K562 (cell line): ENCODE data around the gene FAM3C. TPM values are rescaled to one million over a fixed set of nuclear protein-coding genes. Genes with fewer than 3 reads are reported as not detected.

ENCODE experiments used
- ATAC-seq: fragments of 200-7000 bp; cut with Tn5 transposase; 3 replicates; pipeline ENCODE4 v1.9.1; 2020; ENCODE audit warnings: moderate library complexity
- BruUV-seq: library from RNA; stranded (reverse); fragments of 400-500 nt; replicated peaks from 2 replicates; lab custom pipeline; 2021; lab: Mats Ljungman, UMichigan
- CTCF ChIA-PET: fragments of 300-600 bp; formaldehyde crosslinking; extraction: SDS; loops from one replicate; lab custom pipeline; 2021; ENCODE audit warnings: low intra/inter-chr PET ratio; lab: Yijun Ruan, JAX
- POLR2A ChIA-PET: fragments of 300-600, 350-650 bp; sonication (Branson Sonifier 250); formaldehyde crosslinking; extraction: SDS; loops from one replicate; lab custom pipeline; 2021; ENCODE audit warnings: antibody characterized with exemption, inconsistent platforms; lab: Yijun Ruan, JAX
- DNase-seq, 4 experiments: peaks; one replicate each; pipeline versions ENCODE4 v3.0.0 to v3.0.0-alpha.2; 2011 to 2018; ENCODE audit warnings: low spot score in 3 of 4, mixed read lengths in 3 of 4; ENCODE audit errors: extremely low read depth in 1 of 4
- FAIRE-seq: peaks from 2 replicates; lab custom pipeline; 2011; peaks lifted over from hg19 to GRCh38; lab: Jason Lieb, UNC
- H2AFZ ChIP-seq: 2 replicates; pipeline ENCODE4 v1.6.0; 2011; ENCODE audit warnings: low read depth, low read length, control low read depth, inconsistent platforms
- H3K27ac ChIP-seq: fragments of 200-600 bp; 3 replicates; pipeline ENCODE4 v1.8.0; 2011; ENCODE audit warnings: low read depth, mild to moderate bottlenecking, control low read depth, inconsistent platforms, low read length, moderate library complexity, mixed read lengths; ENCODE audit errors: extremely low read depth
- H3K27me3 ChIP-seq, 2 experiments: fragments of 300-600 bp in 1 of 2; 2 replicates in 1 of 2; 3 replicates in 1 of 2; pipeline versions ENCODE4 v1.6.0 to v1.8.0; 2011; ENCODE audit warnings: inconsistent platforms in 2 of 2, low read length in 2 of 2, mild to moderate bottlenecking in 1 of 2, mixed read lengths in 1 of 2, moderate library complexity in 1 of 2; ENCODE audit not compliant: control insufficient read depth in 2 of 2, insufficient read depth in 2 of 2
- H3K36me3 ChIP-seq: fragments of 300-600 bp; 3 replicates; pipeline ENCODE4 v1.8.0; 2011; ENCODE audit warnings: mild to moderate bottlenecking, low read length, inconsistent platforms; ENCODE audit not compliant: control insufficient read depth, insufficient read depth
- H3K4me1 ChIP-seq, 2 experiments: fragments of 200-600 bp in 1 of 2; replicated peaks in 1 of 2; 2 replicates in 1 of 2; 3 replicates in 1 of 2; pipeline versions ENCODE4 v1.5.1 to v1.8.0; 2011; ENCODE audit warnings: inconsistent platforms in 2 of 2, low read length in 2 of 2, mild to moderate bottlenecking in 1 of 2, mixed read lengths in 1 of 2, moderate library complexity in 1 of 2; ENCODE audit not compliant: control insufficient read depth in 2 of 2, insufficient read depth in 2 of 2
- H3K4me2 ChIP-seq: 2 replicates; pipeline ENCODE4 v1.6.1; 2011; ENCODE audit warnings: low read length, control low read depth, inconsistent platforms, mixed read lengths; ENCODE audit not compliant: insufficient read depth
- H3K4me3 ChIP-seq: fragments of 200-600 bp; sonication (generic), shearing (Covaris generic); 2 replicates; pipeline ENCODE4 v1.5.1; 2016; ENCODE audit warnings: control low read depth, inconsistent platforms
- H3K79me2 ChIP-seq: fragments of 200-600 bp; 3 replicates; pipeline ENCODE4 v1.8.0; 2011; ENCODE audit warnings: low read length, inconsistent platforms; ENCODE audit not compliant: control insufficient read depth, insufficient read depth
- H3K9ac ChIP-seq, 2 experiments: 2 replicates each; pipeline versions ENCODE4 v1.6.0 to v1.6.1; 2011; ENCODE audit warnings: low read depth in 2 of 2, low read length in 2 of 2, control low read depth in 1 of 2, inconsistent platforms in 1 of 2, mild to moderate bottlenecking in 1 of 2, mixed read lengths in 1 of 2; ENCODE audit not compliant: insufficient read depth in 1 of 2
- H3K9me1 ChIP-seq: one replicate; pipeline ENCODE4 v1.6.0; 2011; ENCODE audit warnings: inconsistent platforms, mild to moderate bottlenecking, low read length, moderate library complexity; ENCODE audit not compliant: control insufficient read depth, insufficient read depth
- H3K9me3 ChIP-seq: replicated peaks from 2 replicates; pipeline ENCODE4 v1.5.1; 2011; ENCODE audit warnings: low read depth, low read length, inconsistent platforms; ENCODE audit not compliant: control insufficient read depth, insufficient read depth
- H4K20me1 ChIP-seq: replicated peaks from 2 replicates; pipeline ENCODE4 v1.6.1; 2011; ENCODE audit warnings: low read length, inconsistent platforms, mixed read lengths; ENCODE audit not compliant: control insufficient read depth, insufficient read depth
- ARID2 ChIP-seq: fragments of 450-650 bp; IDR thresholded peaks from 2 replicates; pipeline ENCODE4 v1.6.1; 2017; ENCODE audit warnings: antibody characterized with exemption, mild to moderate bottlenecking
- FOXJ3 ChIP-seq: sonication (generic); formaldehyde crosslinking; IDR thresholded peaks from 2 replicates; pipeline ENCODE4 v1.4.0; 2020; ENCODE audit warnings: mild to moderate bottlenecking, missing genetic modification reagents
- FUS ChIP-seq: fragments of 200-400 bp; formaldehyde crosslinking; optimal IDR thresholded peaks from 2 replicates; pipeline ENCODE3; 2017; ENCODE audit warnings: low read depth, low read length
- GABPB2 ChIP-seq: fragments of 250-450 bp; sonication (Bioruptor Pico); conservative IDR thresholded peaks from 2 replicates; pipeline ENCODE4 v1.5.1; 2021; ENCODE audit warnings: mild to moderate bottlenecking
- NONO ChIP-seq, 2 experiments: fragments of 200-400 bp in 1 of 2; fragments of 450-650 bp in 1 of 2; formaldehyde crosslinking in 1 of 2; IDR thresholded peaks; 2 replicates each; pipeline ENCODE4 v1.6.1; 2017; ENCODE audit warnings: low read depth in 2 of 2, mild to moderate bottlenecking in 2 of 2, moderate library complexity in 2 of 2, low read length in 1 of 2
- POLR2A ChIP-seq: fragments of 450-650 bp; conservative IDR thresholded peaks from 2 replicates; pipeline ENCODE4 v1.6.1; 2016
- POLR2AphosphoS2 ChIP-seq: IDR thresholded peaks from 2 replicates; pipeline ENCODE4 v1.6.1; 2012; ENCODE audit warnings: low read length, improper control_type of control experiment
- POLR2G ChIP-seq: fragments of 200-400 bp; formaldehyde crosslinking; IDR thresholded peaks from 2 replicates; pipeline ENCODE4 v1.6.1; 2017; ENCODE audit warnings: low read depth, mild to moderate bottlenecking, antibody characterized with exemption, low read length, moderate library complexity
- PYGO2 ChIP-seq: fragments of 450-650 bp; IDR thresholded peaks from 2 replicates; pipeline ENCODE4 v1.6.1; 2016; ENCODE audit warnings: mild to moderate bottlenecking, missing genetic modification characterization, moderate library complexity, missing compliant biosample characterization
- RAD21 ChIP-seq, 2 experiments: fragments of 250-450 bp in 1 of 2; fragments of 450-650 bp in 1 of 2; sonication (Bioruptor Pico) in 1 of 2; formaldehyde crosslinking in 1 of 2; IDR thresholded peaks in 1 of 2; conservative IDR thresholded peaks in 1 of 2; 2 replicates each; pipeline versions ENCODE4 v1.4.0 to v1.8.0; 2020 to 2022; ENCODE audit warnings: mild to moderate bottlenecking in 2 of 2, moderate library complexity in 1 of 2
- RBM22 ChIP-seq: fragments of 200-400 bp; formaldehyde crosslinking; IDR thresholded peaks from 2 replicates; pipeline ENCODE4 v1.6.1; 2018; ENCODE audit warnings: low read length, low read depth; ENCODE audit not compliant: poor library complexity, severe bottlenecking
- XRCC5 ChIP-seq: fragments of 200-400 bp; formaldehyde crosslinking; IDR thresholded peaks from 2 replicates; pipeline ENCODE4 v1.6.1; 2017; ENCODE audit warnings: low read depth, mild to moderate bottlenecking, low read length
- ZNF589 ChIP-seq: fragments of 200-800 bp; sonication (Bioruptor generic); IDR thresholded peaks from 2 replicates; pipeline ENCODE4 v1.6.1; 2016; ENCODE audit warnings: low read depth, missing genetic modification characterization, missing compliant biosample characterization
- WGBS: fragments of 100-300 bp; shearing (Covaris generic); methylation state at CpG from one replicate; pipeline ENCODE4 v1.1.6; 2016; ENCODE audit warnings: low coverage, mixed read lengths; ENCODE audit not compliant: insufficient coverage; ENCODE audit errors: missing lambda C conversion rate; 5-methylcytosine and 5-hydroxymethylcytosine counted together
- in situ Hi-C: fragments of 300-500 bp; cut with MboI; formaldehyde crosslinking; loops from 4 replicates; pipeline ENCODE4 v1.15.0; 2018; ENCODE audit warnings: inconsistent platforms, mixed read lengths
- intact Hi-C: fragments of 100-400 bp; cut with micrococcal nuclease; formaldehyde crosslinking; loops from 2 replicates; pipeline ENCODE4 v1.14.2; 2022
- polyA plus RNA-seq, 8 experiments: library from polyadenylated mRNA; depleted of rRNA in 4 of 8; stranded (reverse) in 5 of 8; unstranded in 3 of 8; fragments of >200 nt; fragmentation: Nextera tagmentation in 2 of 8; fragmentation: Illumina TruSeq in 1 of 8; extraction: Ambion mirVana in 2 of 8; extraction: Trizol in 1 of 8; gene quantifications; 2 replicates each; pipeline versions ENCODE4 v1.2.1 to v1.2.3, GENCODE V29; 2011 to 2014; ENCODE audit warnings: inconsistent platforms in 1 of 8, missing spikeins in 1 of 8
- total RNA-seq, 7 experiments: library from RNA; depleted of rRNA in 6 of 7; stranded (reverse); fragments of >200 nt in 6 of 7; fragmentation: Illumina TruSeq in 2 of 7; extraction: Trizol in 2 of 7; gene quantifications; 2 replicates each; pipeline versions ENCODE4 v1.2.1 to v1.2.3, GENCODE V29; 2011 to 2021; ENCODE audit warnings: low replicate concordance in 1 of 7

The FAM3C gene
- total and polyA plus RNA-seq, 9 of the 15 experiments (the other 6 are each of a cell fraction or from before 2014, with no cell fraction given) = 10.6 to 42.6 (median 30.0) TPM

GRCh38 chr7:121305109-121305508 lies 91.0 kb downstream of the FAM3C start:
- Histone ChIP-seq H3K9me1 (no peaks in the 10 kb centered on the region), H3K9me3 (no peaks in the 10 kb centered on the region), H2AFZ (no peak overlapping the region), H3K9ac (no peak overlapping the region), H3K4me2 (no peak overlapping the region), H3K36me3 (peaks cover 2% of the 10 kb centered on the region; the same call in 1 of the 3 replicates), H3K4me1 (no peaks in the 10 kb centered on the region), H3K4me3 (no peak overlapping the region), H3K27me3 (no peaks in the 10 kb centered on the region), H4K20me1 (no peaks in the 10 kb centered on the region), H3K79me2 (no peaks in the 10 kb centered on the region), H3K27ac (no peak overlapping the region)
- no peak for ATAC-seq
- intact Hi-C loops (no loop called here), in situ Hi-C loops (no loop called here)
- no peak for DNase-seq
- ChIA-PET POLR2A (no interaction called here), CTCF (no interaction called here)
- no TSS peak for BruUV-seq
- TF ChIP-seq RBM22 (peak; percentile 59), XRCC5 (no peak), POLR2G (0 out of 2 replicates have a peak, but pooled peaks have one; percentile 28)
- no peak for FAIRE-seq
- whole genome bisulfite sequencing = 51% methylated on average over 3 of the region's 3 CpGs

GRCh38 chr7:121304102-121304658 lies 91.9 kb downstream of the FAM3C start:
- ATAC-seq = peak; percentile 13
- CTCF ChIA-PET = no interaction called here

More at GRCh38 chr7:121304102-121304658, 91.9 kb downstream of the FAM3C start:
- no peak overlapping the region for H3K4me3 ChIP-seq
- no TSS peak for BruUV-seq
- H3K9ac ChIP-seq = no peak overlapping the region
- H3K4me1 ChIP-seq = no peaks in the 10 kb centered on the region
- intact Hi-C loops (no loop called here), in situ Hi-C loops (no loop called here)
- DNase-seq = no peak
- no peaks in the 10 kb centered on the region for H3K79me2 ChIP-seq
- H3K9me1 ChIP-seq = no peaks in the 10 kb centered on the region
- POLR2A ChIA-PET = interaction anchor here (0.6 to 0.7 kb wide), 2 partner anchors 26 to 92 kb away, joined by 3 read pairs; partner anchors contain the start of gene FAM3C
- H3K27ac ChIP-seq = no peak overlapping the region
- no peak for FAIRE-seq
- no peak overlapping the region for H3K4me2 ChIP-seq
- WGBS = 40% methylated on average over 1 of the region's 1 CpG
- H3K36me3 ChIP-seq = peaks cover 8% of the 10 kb centered on the region; the same call in 1 of the 3 replicates
- TF ChIP-seq NONO (IDR thresholded peaks at IDR 0.05; ENCODE audit: low read depth in 2 of 2, low read length in 1 of 2) (0 out of 4 replicates have a peak, but pooled peaks of 1 of the 2 experiments have one; percentile 14), RAD21 (CRISPR knock-in tag; conservative IDR thresholded peaks at IDR 0.05 in 1 of 2, IDR thresholded peaks at IDR 0.05 in 1 of 2) (no peak), FUS (peak; percentile 10), ZNF589 (no peak), ARID2 (no peak), GABPB2 (CRISPR knock-in tag) (no peak), POLR2A (peak; percentile 9), FOXJ3 (CRISPR knock-in tag) (no peak), PYGO2 (tag) (no peak), POLR2AphosphoS2 (peak; percentile 82; the same call in 1 of the 2 replicates)
- no peak overlapping the region for H2AFZ ChIP-seq
- H4K20me1 ChIP-seq = no peaks in the 10 kb centered on the region
- no peaks in the 10 kb centered on the region for H3K27me3 ChIP-seq
- no peaks in the 10 kb centered on the region for H3K9me3 ChIP-seq
